LoVo (cell line): ENCODE results near the gene SLC22A15.
"Not testable (repeated sequence)": the region's sequence is repeated elsewhere in the genome, so short reads cannot be mapped to it uniquely, and the experiment has no call there.

Experiments
- DNase-seq: peaks from one replicate; pipeline ENCODE4 v3.0.0-alpha.2; 2016; ENCODE audit warnings: low spot score

The SLC22A15 gene

GRCh38 chr1:116031302-116031835, 55.1 kb downstream of the SLC22A15 start:
- no peak for DNase-seq

GRCh38 chr1:116033322-116033721, 57.0 kb downstream of the SLC22A15 start:
- DNase-seq = no peak

- no peak for DNase-seq
These were observed 59.9 kb downstream of the SLC22A15 start for GRCh38 chr1:116036255-116036654.

- DNase-seq = no peak
These were observed 62.4 kb downstream of the SLC22A15 start for GRCh38 chr1:116038679-116039078.

GRCh38 chr1:116044071-116044470, 67.8 kb downstream of the SLC22A15 start:
- no peak for DNase-seq

- not testable (repeated sequence) for DNase-seq
These were observed 70.6 kb downstream of the SLC22A15 start for GRCh38 chr1:116046933-116047332.

- not testable (repeated sequence) for DNase-seq
These were observed 75.6 kb downstream of the SLC22A15 start for GRCh38 chr1:116051896-116052295.

- no peak for DNase-seq
These were observed 85.9 kb downstream of the SLC22A15 start for GRCh38 chr1:116062201-116062600.

- DNase-seq = no peak
These were observed 88.3 kb downstream of the SLC22A15 start for GRCh38 chr1:116064616-116065015.

GRCh38 chr1:116066868-116067565, 90.7 kb downstream of the SLC22A15 start:
- DNase-seq = no peak

- DNase-seq = no peak
These were observed 91.2 kb downstream of the SLC22A15 start for GRCh38 chr1:116067566-116067890.

GRCh38 chr1:116075575-116075974, 99.3 kb downstream of the SLC22A15 start:
- no peak for DNase-seq

GRCh38 chr1:116075990-116076389, 99.7 kb downstream of the SLC22A15 start:
- no peak for DNase-seq

GRCh38 chr1:116076831-116077230, 100.5 kb downstream of the SLC22A15 start:
- no peak for DNase-seq

GRCh38 chr1:116078699-116079223, 102.4 kb downstream of the SLC22A15 start:
- no peak for DNase-seq

- DNase-seq = no peak
These were observed 111.3 kb downstream of the SLC22A15 start for GRCh38 chr1:116087628-116088027.

- no peak for DNase-seq
These were observed 113.6 kb downstream of the SLC22A15 start for GRCh38 chr1:116089870-116090269.

GRCh38 chr1:116091083-116091482, 114.8 kb downstream of the SLC22A15 start:
- DNase-seq = no peak

- DNase-seq = peak; percentile 7
These were observed 116.6 kb downstream of the SLC22A15 start for GRCh38 chr1:116092752-116093489.

GRCh38 chr1:116095027-116095426, 118.7 kb downstream of the SLC22A15 start:
- DNase-seq = no peak

- DNase-seq = no peak
These were observed 119.8 kb downstream of the SLC22A15 start for GRCh38 chr1:116096013-116096618.

- DNase-seq = no peak
These were observed 121.3 kb downstream of the SLC22A15 start for GRCh38 chr1:116097626-116098025.

- no peak for DNase-seq
These were observed 123.1 kb downstream of the SLC22A15 start for GRCh38 chr1:116099379-116099778.
